Adrenal gland (tissue), 5 donors: ENCODE measurements around the gene IL17RB.

Experiments
- POLR2A ChIP-seq, 2 donors: fragments of 450-650 bp; IDR thresholded peaks; one replicate each; pipeline ENCODE4 v1.6.1; 2017; ENCODE audit warnings: antibody characterized with exemption in 2 of 2, mild to moderate bottlenecking in 2 of 2, moderate library complexity in 1 of 2
- TF ChIP-seq, protein P1 (sequence below), 6 experiments: fragments of 450-650 bp in 4 of 6; fragments of 200-600 bp in 2 of 6; sonication (generic) in 1 of 6; IDR thresholded peaks; 1 replicate in 5 of 6; 2 replicates in 1 of 6; pipeline versions ENCODE4 v1.5.1 to v1.8.0; 2016 to 2021; ENCODE audit warnings: antibody characterized with exemption in 6 of 6, mild to moderate bottlenecking in 2 of 6, moderate library complexity in 1 of 6
- donor health status: DM: no; HTN: no; CAD: no.

GRCh38 chr3:53837331-53837730, 9.0 kb upstream of the IL17RB start:
- TF ChIP-seq, protein P1, sequence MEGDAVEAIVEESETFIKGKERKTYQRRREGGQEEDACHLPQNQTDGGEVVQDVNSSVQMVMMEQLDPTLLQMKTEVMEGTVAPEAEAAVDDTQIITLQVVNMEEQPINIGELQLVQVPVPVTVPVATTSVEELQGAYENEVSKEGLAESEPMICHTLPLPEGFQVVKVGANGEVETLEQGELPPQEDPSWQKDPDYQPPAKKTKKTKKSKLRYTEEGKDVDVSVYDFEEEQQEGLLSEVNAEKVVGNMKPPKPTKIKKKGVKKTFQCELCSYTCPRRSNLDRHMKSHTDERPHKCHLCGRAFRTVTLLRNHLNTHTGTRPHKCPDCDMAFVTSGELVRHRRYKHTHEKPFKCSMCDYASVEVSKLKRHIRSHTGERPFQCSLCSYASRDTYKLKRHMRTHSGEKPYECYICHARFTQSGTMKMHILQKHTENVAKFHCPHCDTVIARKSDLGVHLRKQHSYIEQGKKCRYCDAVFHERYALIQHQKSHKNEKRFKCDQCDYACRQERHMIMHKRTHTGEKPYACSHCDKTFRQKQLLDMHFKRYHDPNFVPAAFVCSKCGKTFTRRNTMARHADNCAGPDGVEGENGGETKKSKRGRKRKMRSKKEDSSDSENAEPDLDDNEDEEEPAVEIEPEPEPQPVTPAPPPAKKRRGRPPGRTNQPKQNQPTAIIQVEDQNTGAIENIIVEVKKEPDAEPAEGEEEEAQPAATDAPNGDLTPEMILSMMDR (IDR thresholded peaks at IDR 0.05): no peak
- no peak for TF ChIP-seq POLR2A (IDR thresholded peaks at IDR 0.05)
